GM21367 (cell line): ENCODE results near the gene PCDHGA6.
"Not testable (repeated sequence)": the region's sequence is repeated elsewhere in the genome, so short reads cannot be mapped to it uniquely, and the experiment has no call there.

Source experiments
- ATAC-seq: cut with Tn5 transposase; IDR thresholded peaks from one replicate; pipeline ENCODE4 v1.9.1; 2021; ENCODE audit not compliant: unreplicated experiment

The PCDHGA6 gene

GRCh38 chr5:141359790-141360426 is 13.8 kb upstream of the PCDHGA6 start, which contains the start of gene PCDHGB2:
TSS of gene PCDHGB2 (plus strand) at chr5:141359994. CDS start at chr5:141360136, 142 bp downstream.
- ATAC-seq: no peak

GRCh38 chr5:141360685-141361084 is 13.0 kb upstream of the PCDHGA6 start:
- no peak for ATAC-seq

GRCh38 chr5:141362719-141363118 is 11.0 kb upstream of the PCDHGA6 start:
- ATAC-seq: no peak

- ATAC-seq: no peak
These were observed 9.6 kb upstream of the PCDHGA6 start, which contains the start of gene PCDHGA5 for GRCh38 chr5:141363952-141364660. TSS of gene PCDHGA5 (plus strand) at chr5:141364162. CDS start at chr5:141364331, 169 bp downstream.

- no peak for ATAC-seq
These were observed 7.4 kb upstream of the PCDHGA6 start for GRCh38 chr5:141366016-141366896.

GRCh38 chr5:141369994-141370848 is 3.5 kb upstream of the PCDHGA6 start, which contains the start of gene PCDHGB3:
TSS of gene PCDHGB3 (plus strand) at chr5:141370242. CDS start at chr5:141370395, 153 bp downstream.
- peak; percentile 91 for ATAC-seq

GRCh38 chr5:141371572-141372475 is 1.9 kb upstream of the PCDHGA6 start:
- no peak for ATAC-seq

GRCh38 chr5:141374627-141375026 is 936 bp downstream of the PCDHGA6 start:
- no peak for ATAC-seq

- ATAC-seq: not testable (repeated sequence)
These were observed 1.9 kb downstream of the PCDHGA6 start for GRCh38 chr5:141375444-141376155.

GRCh38 chr5:141382469-141383294 is 9.0 kb downstream of the PCDHGA6 start, which contains the start of gene PCDHGA7:
TSS of gene PCDHGA7 (plus strand) at chr5:141382742. CDS start at chr5:141382900, 158 bp downstream.
- ATAC-seq: no peak

- ATAC-seq: no peak
These were observed 9.7 kb downstream of the PCDHGA6 start for GRCh38 chr5:141383345-141383744.

GRCh38 chr5:141384471-141385267 is 11.0 kb downstream of the PCDHGA6 start:
- no peak for ATAC-seq

GRCh38 chr5:141387557-141388311 is 14.0 kb downstream of the PCDHGA6 start, which contains the start of gene PCDHGB4:
TSS of gene PCDHGB4 (plus strand) at chr5:141387698. CDS start at chr5:141387885, 187 bp downstream.
- not testable (repeated sequence) for ATAC-seq

GRCh38 chr5:141388661-141389060 is 15.0 kb downstream of the PCDHGA6 start:
- no peak for ATAC-seq

- ATAC-seq: no peak
These were observed 15.7 kb downstream of the PCDHGA6 start for GRCh38 chr5:141389153-141390042.
